Activated naive CD4-positive, alpha-beta T cell treated with anti-CD3 and anti-CD28 coated beads, Interleukin-2, amount 10 ng/mL, durations not matched to agents 7 days and 5 days (primary cell): ENCODE results near the gene PXDN.

Experiments
- CTCF ChIA-PET: fragments of 350-600 bp; sonication (Branson Sonifier 250); formaldehyde crosslinking; loops from one replicate; lab custom pipeline; 2021; ENCODE audit warnings: antibody characterized with exemption; lab: Charles Lee
- DNase-seq: peaks from one replicate; pipeline ENCODE4 v3.0.0-alpha.2; 2020
- H3K27ac Mint-ChIP-seq: one replicate; pipeline ENCODE4 v1.8.0; 2021; ENCODE audit warnings: mild to moderate bottlenecking, moderate library complexity, mixed read lengths
- H3K27me3 Mint-ChIP-seq: one replicate; pipeline ENCODE4 v1.8.0; 2021; ENCODE audit warnings: mild to moderate bottlenecking, mixed read lengths
- H3K36me3 Mint-ChIP-seq: one replicate; pipeline ENCODE4 v1.8.0; 2021; ENCODE audit warnings: mixed read lengths
- H3K4me1 Mint-ChIP-seq: one replicate; pipeline ENCODE4 v1.8.0; 2021; ENCODE audit warnings: mixed read lengths
- H3K4me3 Mint-ChIP-seq: one replicate; pipeline ENCODE4 v1.8.0; 2021; ENCODE audit warnings: mild to moderate bottlenecking, moderate library complexity, mixed read lengths
- H3K9me3 Mint-ChIP-seq: one replicate; pipeline ENCODE4 v1.8.0; 2021; ENCODE audit warnings: mixed read lengths

PXDN gene

GRCh38 chr2:1647417-1648240 lies 96.7 kb downstream of the PXDN start:
- no peak for DNase-seq
- Mint-ChIP-seq H3K4me3 (no peak overlapping the region), H3K36me3 (no peaks in the 10 kb centered on the region), H3K9me3 (peaks cover 3% of the 10 kb centered on the region), H3K4me1 (no peaks in the 10 kb centered on the region), H3K27ac (no peak overlapping the region), H3K27me3 (no peaks in the 10 kb centered on the region)
- CTCF ChIA-PET, result no interaction called here

DNA sequence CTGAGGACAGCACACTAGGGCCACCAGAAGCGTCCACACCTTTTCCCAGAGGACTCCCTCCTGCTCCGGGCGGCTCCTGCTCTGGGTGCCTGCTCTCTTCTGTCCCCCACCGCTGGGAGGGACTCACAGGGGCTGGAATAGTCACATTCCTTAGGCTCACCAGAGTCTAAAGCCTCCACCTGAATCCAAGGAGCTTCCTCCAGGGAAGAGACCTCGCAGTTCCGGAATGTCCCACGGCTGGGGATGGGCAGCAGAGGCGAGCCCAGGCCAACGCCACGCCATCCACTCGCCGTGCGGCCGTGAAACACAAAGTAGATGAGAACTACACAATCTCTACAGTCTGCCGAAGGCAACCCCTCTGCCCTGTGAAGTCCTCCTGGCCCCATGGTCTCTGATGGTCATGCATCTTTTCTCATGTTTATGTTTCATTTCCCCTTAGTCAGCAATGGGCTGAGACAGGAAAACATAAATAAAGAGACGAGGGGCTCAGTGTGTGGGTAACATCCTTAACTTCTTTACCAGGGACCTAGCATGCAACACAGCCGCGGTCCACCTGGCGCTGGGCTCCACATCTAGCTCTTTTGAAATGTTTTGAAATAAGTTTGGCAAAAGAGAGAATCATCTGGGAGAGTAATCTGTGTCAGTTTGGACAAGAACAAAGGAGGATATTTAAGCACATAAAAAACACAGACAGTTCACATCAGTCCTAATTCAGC lies 98.4 kb downstream of the PXDN start:
- H3K9me3 Mint-ChIP-seq, result peaks cover 3% of the 10 kb centered on the region
- no peaks in the 10 kb centered on the region for H3K4me1 Mint-ChIP-seq
- H3K36me3 Mint-ChIP-seq, result no peaks in the 10 kb centered on the region
- CTCF ChIA-PET, result no interaction called here
- H3K27ac Mint-ChIP-seq, result peak overlapping the region; percentile 15
- no peak overlapping the region for H3K4me3 Mint-ChIP-seq
- H3K27me3 Mint-ChIP-seq, result no peaks in the 10 kb centered on the region
- no peak for DNase-seq

GRCh38 chr2:1644427-1644826 lies 99.9 kb downstream of the PXDN start:
- no peaks in the 10 kb centered on the region for H3K27me3 Mint-ChIP-seq
- H3K4me3 Mint-ChIP-seq, result no peak overlapping the region
- no peak for DNase-seq
- no peaks in the 10 kb centered on the region for H3K36me3 Mint-ChIP-seq
- CTCF ChIA-PET, result no interaction called here
- no peak overlapping the region for H3K27ac Mint-ChIP-seq
- H3K9me3 Mint-ChIP-seq, result no peaks in the 10 kb centered on the region
- no peaks in the 10 kb centered on the region for H3K4me1 Mint-ChIP-seq

DNA sequence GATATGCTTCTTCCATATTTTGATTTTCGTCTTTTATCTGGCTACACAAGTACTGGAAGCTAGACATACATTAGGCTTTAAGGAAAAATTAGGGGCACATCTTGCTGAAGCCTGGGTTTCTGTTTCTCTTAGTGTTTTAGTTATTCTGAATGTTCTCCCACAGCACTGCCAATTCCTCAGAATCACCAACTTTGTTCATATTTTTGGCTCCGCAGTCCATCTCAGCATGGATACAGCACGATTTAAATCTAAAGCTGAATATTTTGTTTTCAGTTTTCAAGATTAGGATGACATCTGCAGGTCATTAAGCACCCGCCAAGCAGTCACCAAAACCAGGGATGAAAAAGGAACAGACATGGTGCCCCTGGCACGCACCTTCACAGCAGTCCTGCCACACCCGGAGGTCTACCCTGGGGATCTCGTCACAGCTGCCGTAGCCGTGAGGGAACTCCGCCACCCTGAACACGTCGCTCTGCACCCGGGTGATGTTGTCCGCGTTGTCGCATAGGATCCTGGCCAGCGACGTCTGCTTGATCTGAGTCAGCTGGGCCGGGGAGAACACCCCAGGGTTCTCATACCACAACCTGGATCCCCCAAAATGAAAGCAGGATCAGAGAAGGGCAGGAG lies 101.2 kb downstream of the PXDN start:
- CTCF ChIA-PET, result no interaction called here
- Mint-ChIP-seq H3K9me3 (no peaks in the 10 kb centered on the region), H3K27ac (no peak overlapping the region)

GRCh38 chr2:1642066-1642861 lies 102.1 kb downstream of the PXDN start:
- H3K9me3 Mint-ChIP-seq, result no peaks in the 10 kb centered on the region
- no peak for DNase-seq
- CTCF ChIA-PET, result no interaction called here
- H3K27ac Mint-ChIP-seq, result no peak overlapping the region
- H3K27me3 Mint-ChIP-seq, result no peaks in the 10 kb centered on the region
- H3K36me3 Mint-ChIP-seq, result no peaks in the 10 kb centered on the region
- H3K4me1 Mint-ChIP-seq, result no peaks in the 10 kb centered on the region
- H3K4me3 Mint-ChIP-seq, result no peak overlapping the region

More for the DNA sequence above, 101.2 kb downstream of the PXDN start:
- no peak for DNase-seq
- Mint-ChIP-seq H3K27me3 (no peaks in the 10 kb centered on the region), H3K36me3 (no peaks in the 10 kb centered on the region), H3K4me3 (no peak overlapping the region), H3K4me1 (no peaks in the 10 kb centered on the region)

DNA sequence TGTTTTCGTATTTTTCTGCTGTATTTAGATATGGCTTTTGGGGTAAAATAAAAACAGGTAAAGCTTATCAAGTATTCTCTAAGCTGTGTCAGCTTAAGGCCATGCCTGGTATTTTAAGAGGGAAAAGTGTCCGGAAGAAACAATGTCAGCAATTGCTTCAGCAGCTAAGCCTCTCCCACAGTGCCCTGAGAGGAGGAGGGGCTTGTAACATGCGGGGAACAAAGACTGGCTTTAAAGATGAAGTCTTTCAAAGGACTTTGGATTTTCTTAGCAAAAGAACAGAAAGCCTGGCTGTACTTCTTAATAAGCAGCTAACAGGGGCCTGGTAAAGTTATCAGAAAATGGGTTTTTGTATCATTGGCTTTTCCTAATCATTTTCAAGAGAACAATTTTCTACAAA lies 102.8 kb downstream of the PXDN start:
- CTCF ChIA-PET, result no interaction called here
- DNase-seq, result no peak
- Mint-ChIP-seq H3K27ac (no peak overlapping the region), H3K4me3 (no peak overlapping the region), H3K9me3 (no peaks in the 10 kb centered on the region), H3K27me3 (no peaks in the 10 kb centered on the region), H3K4me1 (no peaks in the 10 kb centered on the region), H3K36me3 (no peaks in the 10 kb centered on the region)

DNA sequence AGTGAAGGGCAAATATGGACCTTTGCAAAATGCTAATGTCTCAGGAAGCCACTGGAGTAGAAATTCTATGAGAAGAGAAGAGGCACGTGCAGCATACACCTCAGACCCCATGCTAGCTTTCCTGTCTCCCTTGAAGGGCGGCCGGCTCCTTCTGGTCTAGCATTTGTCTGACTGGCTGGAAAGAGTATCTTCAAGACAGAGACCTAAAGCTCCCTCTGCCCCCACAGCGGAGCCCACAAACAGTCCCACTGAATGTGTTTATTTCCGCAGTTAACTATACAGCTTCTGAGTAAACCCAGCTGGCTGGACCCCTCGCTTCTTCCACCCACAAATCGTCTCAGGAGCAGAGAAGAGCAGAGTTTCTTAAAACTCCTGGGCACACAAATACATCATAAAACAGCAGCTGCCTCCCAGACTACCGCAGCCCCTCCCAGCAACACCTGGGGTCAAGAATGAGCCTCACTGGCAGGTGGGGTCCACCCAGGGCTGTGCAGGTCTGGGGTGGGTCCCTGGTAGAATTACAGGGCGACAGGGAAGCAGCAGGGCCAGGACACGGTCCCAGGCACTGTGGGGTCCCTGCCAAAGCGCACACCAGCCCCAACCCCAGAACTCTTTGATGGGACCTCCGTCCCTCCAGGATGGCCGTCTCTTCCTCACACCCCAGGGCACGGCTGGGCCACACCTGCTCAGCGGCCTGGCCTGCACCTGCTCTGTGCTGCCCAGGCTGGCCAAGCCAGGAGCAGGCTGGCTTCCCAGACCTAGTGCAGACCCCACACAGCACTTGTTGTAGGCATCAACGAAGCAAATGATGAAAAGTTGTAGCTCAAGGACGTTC lies 103.8 kb downstream of the PXDN start:
- no peak overlapping the region for H3K4me3 Mint-ChIP-seq
- no peak for DNase-seq
- H3K36me3 Mint-ChIP-seq, result no peaks in the 10 kb centered on the region
- no peaks in the 10 kb centered on the region for H3K27me3 Mint-ChIP-seq
- H3K4me1 Mint-ChIP-seq, result no peaks in the 10 kb centered on the region
- CTCF ChIA-PET, result interaction anchor here (0.6 kb wide), 1 partner anchor 451 kb away, joined by 3 read pairs; no protein-coding TSS in a partner anchor
- no peaks in the 10 kb centered on the region for H3K9me3 Mint-ChIP-seq
- H3K27ac Mint-ChIP-seq, result no peak overlapping the region

GRCh38 chr2:1639086-1639858 lies 105.0 kb downstream of the PXDN start:
- DNase-seq, result no peak
- no peak overlapping the region for H3K27ac Mint-ChIP-seq
- no peaks in the 10 kb centered on the region for H3K27me3 Mint-ChIP-seq
- H3K4me3 Mint-ChIP-seq, result no peak overlapping the region
- H3K36me3 Mint-ChIP-seq, result no peaks in the 10 kb centered on the region
- H3K9me3 Mint-ChIP-seq, result no peaks in the 10 kb centered on the region
- no peaks in the 10 kb centered on the region for H3K4me1 Mint-ChIP-seq
- CTCF ChIA-PET, result no interaction called here

- no peak for DNase-seq
- Mint-ChIP-seq H3K4me3 (no peak overlapping the region), H3K27me3 (no peaks in the 10 kb centered on the region), H3K36me3 (no peaks in the 10 kb centered on the region), H3K4me1 (no peaks in the 10 kb centered on the region), H3K9me3 (no peaks in the 10 kb centered on the region), H3K27ac (no peak overlapping the region)
- CTCF ChIA-PET, result no interaction called here
Measured at GRCh38 chr2:1638281-1638860, 105.9 kb downstream of the PXDN start.

GRCh38 chr2:1636791-1637415 lies 107.4 kb downstream of the PXDN start:
- peaks cover 2% of the 10 kb centered on the region for H3K27me3 Mint-ChIP-seq

DNA sequence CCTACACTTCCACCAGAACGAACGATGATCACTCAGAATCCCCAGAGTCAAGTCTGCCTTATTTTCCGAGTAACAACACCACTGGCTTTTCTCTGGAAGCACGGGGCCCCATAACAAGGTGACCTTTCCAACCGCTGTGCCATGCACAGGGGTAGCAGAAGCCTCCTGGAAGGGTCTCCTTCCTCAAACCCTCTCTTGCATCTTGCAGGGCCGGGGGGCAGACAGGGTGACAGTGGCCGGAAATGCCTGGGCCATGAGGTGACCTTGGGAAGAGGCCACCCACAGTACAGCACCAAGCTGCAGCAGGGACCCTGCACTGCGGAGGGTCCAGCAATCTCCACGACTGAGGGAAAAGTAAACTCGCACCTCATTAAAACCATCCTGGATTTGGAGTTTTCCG lies 108.5 kb downstream of the PXDN start:
- H3K27ac Mint-ChIP-seq, result no peak overlapping the region
- H3K4me3 Mint-ChIP-seq, result no peak overlapping the region
- CTCF ChIA-PET, result no interaction called here

More at GRCh38 chr2:1636791-1637415, 107.4 kb downstream of the PXDN start:
- Mint-ChIP-seq H3K4me3 (no peak overlapping the region), H3K4me1 (no peaks in the 10 kb centered on the region), H3K36me3 (no peaks in the 10 kb centered on the region), H3K9me3 (no peaks in the 10 kb centered on the region), H3K27ac (no peak overlapping the region)
- CTCF ChIA-PET, result no interaction called here
- DNase-seq, result no peak

DNA sequence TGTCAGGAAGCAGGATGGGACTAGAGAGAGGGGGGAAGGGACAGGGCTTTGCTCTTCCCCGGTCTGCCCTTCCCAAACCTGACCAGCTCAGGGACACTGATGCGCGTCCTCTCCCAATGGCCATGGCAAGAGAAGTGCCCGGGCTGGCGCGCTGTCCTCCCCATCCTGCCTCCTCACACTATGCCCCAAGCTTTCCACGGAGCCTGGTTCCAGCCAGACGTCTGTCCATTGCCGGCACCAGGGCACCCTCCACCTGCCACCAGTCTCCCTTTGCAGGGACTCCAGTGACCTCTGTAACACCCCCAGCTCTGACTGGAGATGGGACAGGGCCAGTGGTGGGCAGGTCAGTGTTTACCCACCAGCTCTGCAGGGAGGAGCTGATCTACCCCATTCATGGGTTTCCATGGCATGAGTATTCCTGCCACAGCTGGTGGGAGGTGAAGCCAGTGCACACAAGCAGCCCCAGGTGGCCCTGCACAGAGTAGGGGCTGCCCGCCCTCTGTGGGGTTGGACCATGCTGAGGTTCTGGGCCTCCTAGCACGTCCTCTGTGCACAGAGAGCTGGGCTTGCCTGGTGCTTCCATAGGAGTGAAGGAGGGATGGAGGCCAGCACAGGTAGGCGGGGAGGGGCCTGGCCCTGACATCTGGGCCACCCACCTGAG lies 109.5 kb downstream of the PXDN start:
- DNase-seq, result no peak
- Mint-ChIP-seq H3K9me3 (no peaks in the 10 kb centered on the region), H3K36me3 (no peaks in the 10 kb centered on the region), H3K4me3 (no peak overlapping the region), H3K27me3 (peaks cover 10% of the 10 kb centered on the region), H3K4me1 (no peaks in the 10 kb centered on the region), H3K27ac (no peak overlapping the region)
- CTCF ChIA-PET, result no interaction called here

More for the DNA sequence above, 108.5 kb downstream of the PXDN start:
- DNase-seq, result no peak
- H3K4me1 Mint-ChIP-seq, result no peaks in the 10 kb centered on the region
- no peaks in the 10 kb centered on the region for H3K9me3 Mint-ChIP-seq
- no peaks in the 10 kb centered on the region for H3K36me3 Mint-ChIP-seq
- H3K27me3 Mint-ChIP-seq, result peaks cover 10% of the 10 kb centered on the region
